GM23338 (cell line): ENCODE results near the gene SUPT3H. TPM values are rescaled to one million over a fixed set of nuclear protein-coding genes. Genes with fewer than 3 reads are reported as not detected.
"Not testable (repeated sequence)": the region's sequence is repeated elsewhere in the genome, so short reads cannot be mapped to it uniquely, and the experiment has no call there.

Experiments
- ATAC-seq: fragments of 200-7000 bp; cut with Tn5 transposase; 3 replicates; pipeline ENCODE4 v1.9.1; 2020
- DNase-seq: peaks from one replicate; pipeline ENCODE4 v3.0.0-alpha.2; 2015; ENCODE audit warnings: low spot score
- H2AFZ ChIP-seq: fragments of 200-600 bp; sonication (generic); 2 replicates; pipeline ENCODE4 v1.8.0; 2016; ENCODE audit warnings: antibody characterized with exemption, mild to moderate bottlenecking, moderate library complexity
- H3F3A ChIP-seq: fragments of 200-600 bp; sonication (generic); replicated peaks from 2 replicates; pipeline ENCODE4 v1.8.0; 2017; ENCODE audit warnings: antibody characterized with exemption, mixed run types, low read depth
- H3K27ac ChIP-seq: fragments of 200-600 bp; sonication (generic); 2 replicates; pipeline ENCODE4 v1.6.1; 2016; ENCODE audit warnings: low read depth
- H3K27me3 ChIP-seq: fragments of 200-600 bp; sonication (generic); 2 replicates; pipeline ENCODE4 v1.8.0; 2016; ENCODE audit warnings: mild to moderate bottlenecking, mixed run types, moderate library complexity; ENCODE audit not compliant: insufficient read depth
- H3K36me3 ChIP-seq: fragments of 200-600 bp; sonication (generic); 2 replicates; pipeline ENCODE4 v1.8.0; 2016; ENCODE audit warnings: mild to moderate bottlenecking; ENCODE audit not compliant: insufficient read depth
- H3K4me1 ChIP-seq: fragments of 200-600 bp; sonication (generic); 2 replicates; pipeline ENCODE4 v1.8.0; 2016; ENCODE audit warnings: mild to moderate bottlenecking, moderate library complexity; ENCODE audit not compliant: insufficient read depth
- H3K4me2 ChIP-seq: fragments of 200-600 bp; sonication (generic); 2 replicates; pipeline ENCODE4 v1.7.1; 2017; ENCODE audit warnings: mixed run types
- H3K4me3 ChIP-seq: fragments of 200-600 bp; sonication (generic); 2 replicates; pipeline ENCODE4 v1.6.1; 2016; ENCODE audit warnings: mixed run types
- H3K79me2 ChIP-seq: fragments of 200-600 bp; sonication (generic); replicated peaks from 2 replicates; pipeline ENCODE4 v1.8.0; 2017; ENCODE audit warnings: mild to moderate bottlenecking; ENCODE audit not compliant: insufficient read depth
- H3K9me2 ChIP-seq: fragments of 200-600 bp; sonication (generic); 2 replicates; pipeline ENCODE4 v1.8.0; 2017; ENCODE audit not compliant: insufficient read depth
- H4K20me1 ChIP-seq: fragments of 200-600 bp; sonication (generic); replicated peaks from 2 replicates; pipeline ENCODE4 v1.8.0; 2017; ENCODE audit warnings: mild to moderate bottlenecking; ENCODE audit not compliant: insufficient read depth
- H3K27ac Mint-ChIP-seq: 2 replicates; pipeline ENCODE4 v1.8.0; 2020; ENCODE audit warnings: inconsistent platforms, mild to moderate bottlenecking, moderate library complexity, mixed read lengths
- H3K27me3 Mint-ChIP-seq: 3 replicates; pipeline ENCODE4 v1.8.0; 2022; ENCODE audit warnings: low read depth, mild to moderate bottlenecking, moderate library complexity, mixed read lengths, inconsistent platforms; ENCODE audit not compliant: insufficient read depth, poor library complexity
- H3K36me3 Mint-ChIP-seq: 3 replicates; pipeline ENCODE4 v1.8.0; 2021; ENCODE audit warnings: low read depth, mild to moderate bottlenecking, inconsistent platforms, moderate library complexity, mixed read lengths
- H3K4me1 Mint-ChIP-seq: 3 replicates; pipeline ENCODE4 v1.8.0; 2020; ENCODE audit warnings: mild to moderate bottlenecking, inconsistent platforms, mixed read lengths
- H3K4me3 Mint-ChIP-seq: 3 replicates; pipeline ENCODE4 v1.8.0; 2021; ENCODE audit warnings: moderate library complexity, mild to moderate bottlenecking, inconsistent platforms, mixed read lengths
- H3K9me3 Mint-ChIP-seq: 3 replicates; pipeline ENCODE4 v1.8.0; 2020; ENCODE audit warnings: moderate library complexity, mild to moderate bottlenecking, inconsistent platforms, mixed read lengths
- CREB1 ChIP-seq: fragments of 250-450 bp; sonication (Bioruptor Pico); IDR thresholded peaks from 2 replicates; pipeline ENCODE4 v1.5.0; 2020; ENCODE audit warnings: low read depth, mild to moderate bottlenecking, moderate library complexity
- EZH2 ChIP-seq: fragments of 200-600 bp; sonication (generic); IDR thresholded peaks from one replicate; pipeline ENCODE4 v1.8.0; 2017; ENCODE audit warnings: antibody characterized with exemption, mild to moderate bottlenecking, low read depth; ENCODE audit not compliant: unreplicated experiment
- JUNB ChIP-seq: IDR thresholded peaks from one replicate; pipeline ENCODE4 v1.6.1; 2016; ENCODE audit warnings: antibody characterized with exemption; ENCODE audit not compliant: unreplicated experiment
- NANOG ChIP-seq: IDR thresholded peaks from 2 replicates; pipeline ENCODE4 v1.6.1; 2016; ENCODE audit warnings: antibody characterized with exemption, borderline replicate concordance
- POLR2AphosphoS5 ChIP-seq: IDR thresholded peaks from 2 replicates; pipeline ENCODE4 v1.6.1; 2016; ENCODE audit warnings: antibody characterized with exemption, low read depth
- STAT1 ChIP-seq: IDR thresholded peaks from one replicate; pipeline ENCODE4 v1.6.1; 2016; ENCODE audit warnings: antibody characterized with exemption; ENCODE audit not compliant: unreplicated experiment
- ZNF331 ChIP-seq: fragments of 250-450 bp; sonication (Bioruptor Pico); IDR thresholded peaks from 2 replicates; pipeline ENCODE4 v1.5.0; 2020; ENCODE audit warnings: low read depth, mild to moderate bottlenecking, moderate library complexity
- ZNF462 ChIP-seq: fragments of 250-450 bp; sonication (Bioruptor Pico); IDR thresholded peaks from 2 replicates; pipeline ENCODE4 v1.5.0; 2020; ENCODE audit warnings: mild to moderate bottlenecking, moderate library complexity
- polyA plus RNA-seq: library from polyadenylated mRNA; unstranded; fragments of >200 nt; fragmentation: Nextera tagmentation; extraction: Ambion mirVana; gene quantifications from 2 replicates; pipeline ENCODE4 v1.2.1, GENCODE V29; 2016
- total RNA-seq: library from RNA; depleted of rRNA; stranded (reverse); fragments of >200 nt; shearing (Covaris generic); gene quantifications from 2 replicates; pipeline ENCODE4 v1.2.3, GENCODE V29; 2014
- TF ChIP-seq, protein P1 (sequence below), 2 experiments: fragments of 200-600 bp in 1 of 2; sonication (generic) in 1 of 2; conservative IDR thresholded peaks; 2 replicates each; pipeline versions ENCODE4 v1.5.1 to v1.6.1; 2016 to 2017; ENCODE audit warnings: antibody characterized with exemption in 2 of 2, low read depth in 2 of 2, mild to moderate bottlenecking in 2 of 2, moderate library complexity in 1 of 2
- TF ChIP-seq, protein P2 (sequence below): IDR thresholded peaks from 2 replicates; pipeline ENCODE4 v1.6.1; 2016; ENCODE audit warnings: antibody characterized with exemption

SUPT3H gene
- total and polyA plus RNA-seq, 2 experiments from 2014 or later, result 11.4 to 30.1 TPM

DNA sequence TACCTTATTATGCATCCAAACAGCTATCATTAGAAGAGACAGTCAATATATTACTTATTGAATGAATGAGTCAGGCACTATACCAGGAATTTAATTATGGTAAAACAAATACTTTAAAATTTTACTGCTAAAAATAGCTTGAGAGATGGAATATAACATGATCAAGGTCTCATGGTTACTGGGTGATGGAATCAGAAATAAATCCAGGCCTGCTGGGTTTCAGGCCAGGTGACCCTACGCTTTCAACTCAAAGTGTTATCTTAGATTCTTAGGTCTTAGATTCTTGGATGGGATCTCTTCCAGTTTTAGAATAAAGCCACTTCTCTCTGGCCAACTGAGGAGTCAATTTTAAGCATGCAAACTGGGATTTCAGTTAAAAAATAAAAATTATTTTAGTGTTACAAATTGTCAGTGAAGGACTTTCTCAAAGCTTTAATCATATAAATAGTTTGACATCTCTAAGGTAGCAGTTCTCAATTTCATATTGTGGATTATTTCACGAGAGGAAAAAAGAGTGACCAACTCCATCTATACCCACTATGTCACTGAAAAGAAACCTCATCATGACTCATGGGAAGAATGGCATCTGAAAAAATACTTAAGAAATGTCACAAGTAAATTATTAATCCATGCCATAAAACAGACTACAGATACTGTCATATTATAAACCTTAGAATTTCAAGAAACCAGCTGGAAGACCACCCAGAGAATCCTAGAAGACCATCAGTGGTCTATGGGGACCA, 333.1 kb downstream of the SUPT3H start (continued):
- TF ChIP-seq ZNF462 (CRISPR knock-in tag) (no peak), STAT1 (no peak)

DNA sequence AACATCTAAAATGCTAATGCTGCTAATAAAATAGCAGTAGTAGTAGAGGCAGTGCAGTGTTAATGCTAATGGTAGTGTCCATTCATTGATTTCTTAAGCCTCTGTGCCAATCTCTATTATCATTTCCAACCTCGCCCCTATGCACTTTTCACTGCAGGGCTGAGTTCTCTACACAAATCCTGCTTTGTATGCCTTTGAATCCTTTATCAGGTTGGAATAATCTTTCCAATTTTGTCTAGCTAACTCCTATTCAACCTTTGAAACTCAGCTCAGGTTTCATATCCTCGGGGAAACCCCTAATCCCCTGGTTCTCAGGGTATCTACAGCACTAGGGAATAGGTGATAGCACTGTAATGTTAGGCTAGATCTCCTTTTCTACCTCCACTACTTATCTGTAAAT, 333.6 kb downstream of the SUPT3H start:
- H3K4me3 ChIP-seq, result no peak overlapping the region

DNA sequence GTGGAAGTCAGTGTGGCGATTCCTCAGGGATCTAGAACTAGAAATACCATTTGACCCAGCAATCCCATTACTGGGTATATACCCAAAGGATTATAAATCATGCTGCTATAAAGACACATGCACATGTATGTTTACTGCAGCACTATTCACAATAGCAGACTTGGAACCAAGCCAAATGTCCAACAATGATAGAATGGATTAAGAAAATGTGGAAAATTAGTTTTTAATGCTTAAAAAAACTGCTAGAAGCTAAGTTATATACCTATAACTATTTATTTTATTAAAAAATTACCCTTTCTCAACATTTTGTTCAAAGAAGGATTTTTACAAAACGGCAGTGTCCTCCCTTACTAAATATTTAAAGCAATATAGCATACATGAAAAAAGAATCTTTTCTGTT, 335.1 kb downstream of the SUPT3H start:
- DNase-seq, H2AFZ ChIP-seq, H3K27me3 Mint-ChIP-seq, H3K9me2 ChIP-seq, H3K36me3 Mint-ChIP-seq, H3K4me2 ChIP-seq, H3K9me3 Mint-ChIP-seq, H3K27me3 ChIP-seq, H3K36me3 ChIP-seq, H3K4me1 Mint-ChIP-seq, H3K4me3 Mint-ChIP-seq, H3K79me2 ChIP-seq, H3K27ac ChIP-seq, ATAC-seq, H3K27ac Mint-ChIP-seq, H3K4me3 ChIP-seq, H3F3A ChIP-seq, H3K4me1 ChIP-seq, H4K20me1 ChIP-seq: not testable (repeated sequence)

More for the DNA sequence above, 333.6 kb downstream of the SUPT3H start:
- no peaks in the 10 kb centered on the region for H3K36me3 ChIP-seq
- Mint-ChIP-seq H3K27ac (no peak overlapping the region), H3K36me3 (no peaks in the 10 kb centered on the region), H3K4me1 (peaks cover 6% of the 10 kb centered on the region; the same call in 2 of the 3 replicates), H3K27me3 (no peaks in the 10 kb centered on the region), H3K4me3 (no peak overlapping the region), H3K9me3 (no peaks in the 10 kb centered on the region)
- TF ChIP-seq ZNF331 (CRISPR knock-in tag) (no peak), CREB1 (CRISPR knock-in tag) (no peak), EZH2 (no peak), JUNB (no peak), STAT1 (no peak), NANOG (no peak), POLR2AphosphoS5 (no peak)
- TF ChIP-seq, protein P1, sequence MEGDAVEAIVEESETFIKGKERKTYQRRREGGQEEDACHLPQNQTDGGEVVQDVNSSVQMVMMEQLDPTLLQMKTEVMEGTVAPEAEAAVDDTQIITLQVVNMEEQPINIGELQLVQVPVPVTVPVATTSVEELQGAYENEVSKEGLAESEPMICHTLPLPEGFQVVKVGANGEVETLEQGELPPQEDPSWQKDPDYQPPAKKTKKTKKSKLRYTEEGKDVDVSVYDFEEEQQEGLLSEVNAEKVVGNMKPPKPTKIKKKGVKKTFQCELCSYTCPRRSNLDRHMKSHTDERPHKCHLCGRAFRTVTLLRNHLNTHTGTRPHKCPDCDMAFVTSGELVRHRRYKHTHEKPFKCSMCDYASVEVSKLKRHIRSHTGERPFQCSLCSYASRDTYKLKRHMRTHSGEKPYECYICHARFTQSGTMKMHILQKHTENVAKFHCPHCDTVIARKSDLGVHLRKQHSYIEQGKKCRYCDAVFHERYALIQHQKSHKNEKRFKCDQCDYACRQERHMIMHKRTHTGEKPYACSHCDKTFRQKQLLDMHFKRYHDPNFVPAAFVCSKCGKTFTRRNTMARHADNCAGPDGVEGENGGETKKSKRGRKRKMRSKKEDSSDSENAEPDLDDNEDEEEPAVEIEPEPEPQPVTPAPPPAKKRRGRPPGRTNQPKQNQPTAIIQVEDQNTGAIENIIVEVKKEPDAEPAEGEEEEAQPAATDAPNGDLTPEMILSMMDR (conservative IDR thresholded peaks at IDR 0.05; ENCODE audit: low read depth in 2 of 2), result no peak
- TF ChIP-seq, protein P2, sequence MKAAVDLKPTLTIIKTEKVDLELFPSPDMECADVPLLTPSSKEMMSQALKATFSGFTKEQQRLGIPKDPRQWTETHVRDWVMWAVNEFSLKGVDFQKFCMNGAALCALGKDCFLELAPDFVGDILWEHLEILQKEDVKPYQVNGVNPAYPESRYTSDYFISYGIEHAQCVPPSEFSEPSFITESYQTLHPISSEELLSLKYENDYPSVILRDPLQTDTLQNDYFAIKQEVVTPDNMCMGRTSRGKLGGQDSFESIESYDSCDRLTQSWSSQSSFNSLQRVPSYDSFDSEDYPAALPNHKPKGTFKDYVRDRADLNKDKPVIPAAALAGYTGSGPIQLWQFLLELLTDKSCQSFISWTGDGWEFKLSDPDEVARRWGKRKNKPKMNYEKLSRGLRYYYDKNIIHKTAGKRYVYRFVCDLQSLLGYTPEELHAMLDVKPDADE, result no peak
- H3K4me1 ChIP-seq, result no peaks in the 10 kb centered on the region
- ATAC-seq (no peak), DNase-seq (no peak)
- H4K20me1 ChIP-seq, result no peaks in the 10 kb centered on the region
- H3K27ac ChIP-seq, result no peak overlapping the region
- no peaks in the 10 kb centered on the region for H3K9me2 ChIP-seq
- H3K79me2 ChIP-seq, result no peaks in the 10 kb centered on the region
- no peaks in the 10 kb centered on the region for H3F3A ChIP-seq
- no peak overlapping the region for H3K4me2 ChIP-seq
- no peak overlapping the region for H2AFZ ChIP-seq
- no peaks in the 10 kb centered on the region for H3K27me3 ChIP-seq
